Mesenchymal stem cell (in vitro differentiated cells and primary cell): ENCODE data around the gene ECEL1.
A peak's percentile ranks its signal among the peaks of the same experiment; 100 is the strongest.

ENCODE experiments used
- DNase-seq: peaks from one replicate; pipeline ENCODE4 v3.0.0-alpha.2; 2013
- H2AFZ ChIP-seq: one replicate; pipeline ENCODE4 v1.6.1; 2013; ENCODE audit warnings: low read depth, mild to moderate bottlenecking, control low read depth, inconsistent platforms, low read length, moderate library complexity
- H2AK5ac ChIP-seq: 2 replicates; pipeline ENCODE4 v1.6.1; 2013; ENCODE audit warnings: low read length, moderate library complexity, mild to moderate bottlenecking, inconsistent platforms; ENCODE audit not compliant: severe bottlenecking
- H2BK120ac ChIP-seq: one replicate; pipeline ENCODE4 v1.6.1; 2013; ENCODE audit warnings: low read depth, mild to moderate bottlenecking, inconsistent platforms, low read length, moderate library complexity
- H2BK12ac ChIP-seq, 2 experiments: one replicate each; pipeline ENCODE4 v1.6.1; 2013; ENCODE audit warnings: inconsistent platforms in 2 of 2, low read length in 2 of 2, mild to moderate bottlenecking in 2 of 2, moderate library complexity in 2 of 2, control low read depth in 1 of 2
- H2BK15ac ChIP-seq: one replicate; pipeline ENCODE4 v1.6.1; 2013; ENCODE audit warnings: mild to moderate bottlenecking, low read depth, inconsistent platforms; ENCODE audit not compliant: poor library complexity, severe bottlenecking
- H2BK5ac ChIP-seq: 2 replicates; pipeline ENCODE4 v1.6.1; 2013; ENCODE audit warnings: low read depth, mild to moderate bottlenecking, low read length, control low read depth, inconsistent platforms; ENCODE audit not compliant: poor library complexity, severe bottlenecking
- H3K14ac ChIP-seq, 2 experiments: one replicate each; pipeline ENCODE4 v1.6.1; 2013; ENCODE audit warnings: inconsistent platforms in 2 of 2, low read length in 2 of 2, control low read depth in 1 of 2, mild to moderate bottlenecking in 1 of 2, moderate library complexity in 1 of 2
- H3K18ac ChIP-seq, 2 experiments: one replicate each; pipeline ENCODE4 v1.6.1; 2013; ENCODE audit warnings: inconsistent platforms in 2 of 2, low read length in 2 of 2, control low read depth in 1 of 2, low read depth in 1 of 2, mild to moderate bottlenecking in 1 of 2
- H3K23ac ChIP-seq, 2 experiments: one replicate each; pipeline ENCODE4 v1.6.1; 2013; ENCODE audit warnings: inconsistent platforms in 2 of 2, low read length in 2 of 2, mild to moderate bottlenecking in 2 of 2, moderate library complexity in 2 of 2, control low read depth in 1 of 2
- H3K27ac ChIP-seq: 2 replicates; pipeline ENCODE4 v1.5.1; 2013; ENCODE audit warnings: mild to moderate bottlenecking, moderate library complexity, low read length, control low read depth, inconsistent platforms; ENCODE audit not compliant: poor library complexity, severe bottlenecking
- H3K27me3 ChIP-seq, 2 experiments: 2 replicates each; pipeline versions ENCODE4 v1.6.1 to v1.7.0; 2013; ENCODE audit warnings: low read length in 2 of 2, mild to moderate bottlenecking in 2 of 2, moderate library complexity in 2 of 2, control low read depth in 1 of 2, inconsistent platforms in 1 of 2; ENCODE audit not compliant: control insufficient read depth in 1 of 2, insufficient read depth in 1 of 2
- H3K36me3 ChIP-seq, 2 experiments: 2 replicates each; pipeline versions ENCODE4 v1.6.1 to v1.7.0; 2013; ENCODE audit warnings: low read length in 2 of 2, control low read depth in 1 of 2, inconsistent platforms in 1 of 2, low read depth in 1 of 2, mild to moderate bottlenecking in 1 of 2; ENCODE audit not compliant: insufficient read depth in 2 of 2, control insufficient read depth in 1 of 2
- H3K4ac ChIP-seq, 2 experiments: one replicate each; pipeline ENCODE4 v1.6.1; 2013; ENCODE audit warnings: inconsistent platforms in 2 of 2, low read length in 2 of 2, mild to moderate bottlenecking in 2 of 2, moderate library complexity in 2 of 2, control low read depth in 1 of 2, low read depth in 1 of 2
- H3K4me1 ChIP-seq: 2 replicates; pipeline ENCODE4 v1.6.1; 2013; ENCODE audit warnings: low read depth, low read length, control low read depth; ENCODE audit not compliant: control insufficient read depth, insufficient read depth
- H3K4me2 ChIP-seq: 2 replicates; pipeline ENCODE4 v1.6.1; 2013; ENCODE audit warnings: low read length, mild to moderate bottlenecking, inconsistent platforms; ENCODE audit not compliant: poor library complexity, severe bottlenecking
- H3K4me3 ChIP-seq, 2 experiments: 2 replicates each; pipeline versions ENCODE4 v1.5.1 to v1.7.0; 2013; ENCODE audit warnings: low read length in 2 of 2, mild to moderate bottlenecking in 2 of 2, control low read depth in 1 of 2, low read depth in 1 of 2; ENCODE audit not compliant: insufficient read depth in 1 of 2
- H3K79me1 ChIP-seq: replicated peaks from 2 replicates; pipeline ENCODE4 v1.6.1; 2013; ENCODE audit warnings: mild to moderate bottlenecking, control low read depth, low read length, inconsistent platforms; ENCODE audit not compliant: poor library complexity, severe bottlenecking
- H3K9ac ChIP-seq: 2 replicates; pipeline ENCODE4 v1.7.0; 2013; ENCODE audit warnings: mild to moderate bottlenecking, low read length, moderate library complexity
- H3K9me3 ChIP-seq: 2 replicates; pipeline ENCODE4 v1.7.0; 2013; ENCODE audit warnings: mild to moderate bottlenecking, low read length; ENCODE audit not compliant: control insufficient read depth
- H4K8ac ChIP-seq: one replicate; pipeline ENCODE4 v1.6.1; 2013; ENCODE audit warnings: inconsistent platforms, mild to moderate bottlenecking, low read length, moderate library complexity
- H4K91ac ChIP-seq: one replicate; pipeline ENCODE4 v1.6.1; 2013; ENCODE audit warnings: mild to moderate bottlenecking, low read length, inconsistent platforms
- WGBS: methylation state at CpG from one replicate; pipeline ENCODE4 v1.1.7; 2013; ENCODE audit warnings: mixed read lengths; 5-methylcytosine and 5-hydroxymethylcytosine counted together

The ECEL1 gene

GRCh38 chr2:232495292-232495691 is 7.7 kb upstream of the ECEL1 start:
- Histone ChIP-seq H3K14ac (no peak overlapping the region), H3K4ac (no peak overlapping the region), H3K9ac (no peak overlapping the region), H2AFZ (no peak overlapping the region), H3K4me3 (no peak overlapping the region), H3K4me2 (no peak overlapping the region), H2BK120ac (no peak overlapping the region), H3K27ac (no peak overlapping the region), H3K18ac (no peak overlapping the region), H3K4me1 (no peaks in the 10 kb centered on the region), H3K79me1 (no peaks in the 10 kb centered on the region), H3K36me3 (no peaks in the 10 kb centered on the region), H2BK15ac (no peak overlapping the region), H4K91ac (no peak overlapping the region), H2AK5ac (no peak overlapping the region), H2BK5ac (no peak overlapping the region), H3K23ac (no peak overlapping the region), H3K27me3 (peaks cover 55 to 79% of the 10 kb centered on the region in 2 experiments), H4K8ac (no peak overlapping the region), H3K9me3 (no peaks in the 10 kb centered on the region), H2BK12ac (no peak overlapping the region)
- 84% methylated on average over 7 of the region's 7 CpGs for WGBS
- no peak for DNase-seq

- 79% methylated on average over 5 of the region's 5 CpGs for WGBS
- H2AK5ac ChIP-seq = no peak overlapping the region
- H3K27me3 ChIP-seq = peaks cover 59 to 81% of the 10 kb centered on the region in 2 experiments
- H3K23ac ChIP-seq = no peak overlapping the region
- no peak overlapping the region for H2BK12ac ChIP-seq
- no peak overlapping the region for H2AFZ ChIP-seq
- no peaks in the 10 kb centered on the region for H3K36me3 ChIP-seq
- H3K4me3 ChIP-seq = peak overlapping the region in 1 of 2 experiments; percentile 29
- no peak overlapping the region for H3K4ac ChIP-seq
- H2BK15ac ChIP-seq = no peak overlapping the region
- no peak overlapping the region for H3K14ac ChIP-seq
- H3K79me1 ChIP-seq = no peaks in the 10 kb centered on the region
- H4K8ac ChIP-seq = no peak overlapping the region
- H2BK120ac ChIP-seq = no peak overlapping the region
- no peak overlapping the region for H3K4me2 ChIP-seq
- H4K91ac ChIP-seq = no peak overlapping the region
- no peak for DNase-seq
- H3K27ac ChIP-seq = no peak overlapping the region
- no peak overlapping the region for H2BK5ac ChIP-seq
- no peak overlapping the region for H3K9ac ChIP-seq
- H3K18ac ChIP-seq = no peak overlapping the region
- H3K4me1 ChIP-seq = no peaks in the 10 kb centered on the region
- no peaks in the 10 kb centered on the region for H3K9me3 ChIP-seq
Observed at GRCh38 chr2:232494542-232494941, 6.9 kb upstream of the ECEL1 start.

DNA sequence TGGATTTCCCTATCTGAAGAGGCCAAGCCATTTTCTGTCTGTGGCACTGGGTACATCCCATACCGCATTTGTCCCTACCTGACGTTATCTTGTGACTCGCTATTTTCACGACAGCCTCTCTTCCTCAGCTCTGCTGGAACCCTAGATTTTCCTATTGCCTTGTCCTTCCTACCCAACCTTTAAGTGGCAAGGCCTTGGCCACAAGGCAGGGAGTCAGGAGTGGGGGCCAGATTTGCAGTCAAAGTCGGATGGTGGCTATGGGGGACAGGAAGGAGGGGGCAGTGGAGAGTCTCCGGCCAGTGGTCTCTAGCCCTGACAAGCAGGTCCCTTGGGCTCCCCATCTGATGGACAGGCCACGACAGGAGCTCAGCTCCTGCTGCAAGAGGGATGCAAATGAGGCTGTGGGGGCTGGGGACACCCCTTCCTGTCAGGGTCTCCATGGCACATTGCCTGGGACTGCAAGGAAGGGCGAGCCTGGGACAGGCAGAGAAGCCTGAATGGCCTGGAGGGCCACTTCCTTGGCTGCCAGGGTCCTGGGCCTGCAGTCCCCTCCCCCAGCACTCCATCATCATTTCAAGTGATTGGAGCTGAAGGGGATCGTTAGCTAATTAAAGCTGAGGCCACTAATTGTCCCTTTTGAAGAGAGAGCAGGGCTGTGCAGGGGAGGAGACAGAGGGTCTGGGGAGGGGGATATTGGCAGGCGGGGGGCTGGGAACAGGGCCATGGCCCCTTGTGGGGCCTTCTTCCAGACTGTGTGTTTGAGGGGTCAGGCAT is 6.3 kb upstream of the ECEL1 start:
- no peak for DNase-seq
- H2BK5ac ChIP-seq = no peak overlapping the region
- WGBS = 65% methylated on average over 10 of the region's 10 CpGs
- no peak overlapping the region for H4K91ac ChIP-seq
- no peak overlapping the region for H3K4ac ChIP-seq
- no peak overlapping the region for H3K14ac ChIP-seq
- H3K27ac ChIP-seq = no peak overlapping the region
- H2AFZ ChIP-seq = no peak overlapping the region
- H3K36me3 ChIP-seq = no peaks in the 10 kb centered on the region
- no peak overlapping the region for H2BK15ac ChIP-seq
- H2BK120ac ChIP-seq = no peak overlapping the region
- H2BK12ac ChIP-seq = no peak overlapping the region
- H3K79me1 ChIP-seq = no peaks in the 10 kb centered on the region
- H3K4me2 ChIP-seq = no peak overlapping the region
- H2AK5ac ChIP-seq = no peak overlapping the region
- no peak overlapping the region for H3K23ac ChIP-seq
- H3K27me3 ChIP-seq = peaks cover 65 to 81% of the 10 kb centered on the region in 2 experiments
- H4K8ac ChIP-seq = no peak overlapping the region
- no peak overlapping the region for H3K18ac ChIP-seq
- no peak overlapping the region for H3K9ac ChIP-seq
- no peak overlapping the region for H3K4me3 ChIP-seq
- H3K9me3 ChIP-seq = no peaks in the 10 kb centered on the region
- H3K4me1 ChIP-seq = no peaks in the 10 kb centered on the region

DNA sequence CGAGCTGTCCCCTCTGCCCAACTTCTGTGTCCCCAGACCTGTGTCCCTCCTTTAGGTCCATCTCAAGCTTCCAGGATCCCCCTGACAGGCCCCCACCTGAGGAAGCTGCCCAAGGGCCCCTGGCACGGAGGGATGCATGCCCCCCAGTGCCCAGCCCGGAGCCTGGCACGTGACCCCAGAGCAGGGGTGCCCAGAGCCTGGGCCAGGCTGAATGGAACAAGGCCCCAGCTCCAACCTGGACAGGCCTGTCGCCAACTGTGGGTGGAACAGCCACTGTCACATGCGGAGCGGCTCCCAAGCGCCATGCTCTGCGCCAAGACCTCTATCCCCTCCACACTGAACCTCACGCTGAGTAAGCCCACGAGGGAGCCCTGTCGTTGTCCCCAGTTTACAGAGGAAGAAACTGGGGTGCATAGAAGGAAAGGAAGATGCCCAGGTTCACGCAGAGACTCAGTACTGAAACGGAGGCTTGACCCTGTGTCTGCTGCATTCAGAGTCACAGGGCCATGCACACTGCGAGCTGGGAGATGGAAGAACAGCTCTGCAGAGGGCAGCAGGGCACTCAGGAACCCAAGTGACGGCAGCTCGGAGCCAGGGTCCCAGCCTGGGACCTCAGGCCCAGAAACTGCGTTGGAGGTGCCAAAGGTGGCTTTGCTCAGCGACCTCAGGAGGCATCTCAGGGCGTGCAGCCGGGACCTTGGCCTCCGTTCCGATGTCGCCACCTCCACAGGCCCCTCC is 5.5 kb upstream of the ECEL1 start:
- Histone ChIP-seq H3K27ac (no peak overlapping the region), H2AFZ (no peak overlapping the region), H3K4me3 (no peak overlapping the region), H2AK5ac (no peak overlapping the region), H2BK120ac (no peak overlapping the region), H3K4ac (no peak overlapping the region), H3K14ac (no peak overlapping the region), H3K23ac (no peak overlapping the region), H3K9me3 (no peaks in the 10 kb centered on the region), H4K8ac (no peak overlapping the region), H3K4me1 (no peaks in the 10 kb centered on the region), H3K36me3 (no peaks in the 10 kb centered on the region), H3K9ac (no peak overlapping the region), H2BK12ac (no peak overlapping the region), H2BK5ac (no peak overlapping the region), H3K79me1 (no peaks in the 10 kb centered on the region), H4K91ac (no peak overlapping the region), H2BK15ac (no peak overlapping the region), H3K4me2 (no peak overlapping the region), H3K18ac (no peak overlapping the region), H3K27me3 (peaks cover 66 to 81% of the 10 kb centered on the region in 2 experiments)
- DNase-seq = no peak
- WGBS = 79% methylated on average over 24 of the region's 24 CpGs
